H1 (cell line): ENCODE measurements around the gene MEX3D.

Source experiments
- CBX8 ChIP-seq: fragments of 300-800, 300-1000 bp; sonication (generic); IDR thresholded peaks from 2 replicates; pipeline ENCODE4 v1.7.1; 2016; ENCODE audit warnings: low read depth, low read length, borderline replicate concordance
- GABPA ChIP-seq: IDR thresholded peaks from 2 replicates; pipeline ENCODE4 v1.6.1; 2011; ENCODE audit warnings: mild to moderate bottlenecking, low read length, moderate library complexity, borderline replicate concordance; ENCODE audit not compliant: insufficient read depth
- KDM4A ChIP-seq: IDR thresholded peaks from one replicate; pipeline ENCODE4 v1.7.1; 2012; ENCODE audit warnings: low read depth, mild to moderate bottlenecking, moderate library complexity, low read length, inconsistent platforms; ENCODE audit not compliant: severe bottlenecking
- POLR2A ChIP-seq, 2 experiments: IDR thresholded peaks; 1 replicate in 1 of 2; 2 replicates in 1 of 2; pipeline ENCODE4 v1.6.1; 2011; ENCODE audit warnings: low read depth in 2 of 2, low read length in 2 of 2, mild to moderate bottlenecking in 2 of 2; ENCODE audit errors: control extremely low read depth in 1 of 2
- POLR2AphosphoS5 ChIP-seq: IDR thresholded peaks from 2 replicates; pipeline ENCODE4 v1.6.1; 2011; ENCODE audit warnings: low read depth, low read length
- SP1 ChIP-seq: IDR thresholded peaks from 2 replicates; pipeline ENCODE4 v1.6.1; 2011; ENCODE audit warnings: low read depth, low read length
- SP2 ChIP-seq: IDR thresholded peaks from 2 replicates; pipeline ENCODE4 v1.6.1; 2012; ENCODE audit warnings: mild to moderate bottlenecking, low read length, inconsistent platforms
- YY1 ChIP-seq: IDR thresholded peaks from 2 replicates; pipeline ENCODE4 v1.6.1; 2011; ENCODE audit warnings: low read depth, mild to moderate bottlenecking, low read length
- ZNF274 ChIP-seq: IDR thresholded peaks from 2 replicates; pipeline ENCODE4 v1.7.0; 2012; ENCODE audit warnings: low read length, borderline replicate concordance; ENCODE audit errors: extremely low read depth
- TF ChIP-seq, protein P1 (sequence below), 3 experiments: IDR thresholded peaks; 1 replicate in 2 of 3; 2 replicates in 1 of 3; pipeline versions ENCODE4 v1.5.1 to v1.6.1; 2011; ENCODE audit warnings: low read length in 3 of 3, mild to moderate bottlenecking in 3 of 3, inconsistent platforms in 2 of 3, low read depth in 1 of 3, moderate library complexity in 1 of 3; ENCODE audit not compliant: insufficient read depth in 1 of 3; ENCODE audit errors: control extremely low read depth in 1 of 3
- TF ChIP-seq, protein P2 (sequence below): IDR thresholded peaks from 2 replicates; pipeline ENCODE4 v1.6.1; 2011; ENCODE audit warnings: low read length, improper control_type of control experiment

DNA sequence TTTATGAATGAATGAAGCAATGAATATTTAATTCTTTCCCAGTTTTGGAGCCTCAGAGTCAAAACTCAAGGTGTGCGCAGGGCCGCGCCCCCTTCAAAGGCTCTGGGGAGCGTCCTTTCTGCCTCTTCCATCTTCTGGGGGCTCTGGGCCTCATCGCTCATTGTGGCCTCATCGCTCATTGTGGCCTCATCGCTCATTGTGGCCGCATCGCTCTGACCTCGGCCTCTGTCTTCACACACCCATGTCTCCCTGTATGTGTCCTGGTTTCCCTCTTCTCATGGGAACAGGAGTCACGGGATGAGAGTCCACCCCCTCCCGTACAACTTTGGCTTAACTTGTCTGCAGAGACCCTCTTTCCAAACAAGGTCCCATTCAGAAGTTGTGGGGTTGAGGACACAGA lies 3.2 kb upstream of the MEX3D start:
- TF ChIP-seq POLR2A (IDR thresholded peaks at IDR 0.05; ENCODE audit: control extremely low read depth in 1 of 2, low read depth in 2 of 2, low read length in 2 of 2) (no peak), POLR2AphosphoS5 (no peak), CBX8 (no peak), ZNF274 (no peak), SP1 (no peak), YY1 (no peak), SP2 (no peak), KDM4A (no peak), GABPA (no peak)
- TF ChIP-seq, protein P1, sequence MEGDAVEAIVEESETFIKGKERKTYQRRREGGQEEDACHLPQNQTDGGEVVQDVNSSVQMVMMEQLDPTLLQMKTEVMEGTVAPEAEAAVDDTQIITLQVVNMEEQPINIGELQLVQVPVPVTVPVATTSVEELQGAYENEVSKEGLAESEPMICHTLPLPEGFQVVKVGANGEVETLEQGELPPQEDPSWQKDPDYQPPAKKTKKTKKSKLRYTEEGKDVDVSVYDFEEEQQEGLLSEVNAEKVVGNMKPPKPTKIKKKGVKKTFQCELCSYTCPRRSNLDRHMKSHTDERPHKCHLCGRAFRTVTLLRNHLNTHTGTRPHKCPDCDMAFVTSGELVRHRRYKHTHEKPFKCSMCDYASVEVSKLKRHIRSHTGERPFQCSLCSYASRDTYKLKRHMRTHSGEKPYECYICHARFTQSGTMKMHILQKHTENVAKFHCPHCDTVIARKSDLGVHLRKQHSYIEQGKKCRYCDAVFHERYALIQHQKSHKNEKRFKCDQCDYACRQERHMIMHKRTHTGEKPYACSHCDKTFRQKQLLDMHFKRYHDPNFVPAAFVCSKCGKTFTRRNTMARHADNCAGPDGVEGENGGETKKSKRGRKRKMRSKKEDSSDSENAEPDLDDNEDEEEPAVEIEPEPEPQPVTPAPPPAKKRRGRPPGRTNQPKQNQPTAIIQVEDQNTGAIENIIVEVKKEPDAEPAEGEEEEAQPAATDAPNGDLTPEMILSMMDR (IDR thresholded peaks at IDR 0.05; ENCODE audit: control extremely low read depth in 1 of 3, insufficient read depth in 1 of 3, low read depth in 1 of 3, low read length in 3 of 3), result no peak
- TF ChIP-seq, protein P2, sequence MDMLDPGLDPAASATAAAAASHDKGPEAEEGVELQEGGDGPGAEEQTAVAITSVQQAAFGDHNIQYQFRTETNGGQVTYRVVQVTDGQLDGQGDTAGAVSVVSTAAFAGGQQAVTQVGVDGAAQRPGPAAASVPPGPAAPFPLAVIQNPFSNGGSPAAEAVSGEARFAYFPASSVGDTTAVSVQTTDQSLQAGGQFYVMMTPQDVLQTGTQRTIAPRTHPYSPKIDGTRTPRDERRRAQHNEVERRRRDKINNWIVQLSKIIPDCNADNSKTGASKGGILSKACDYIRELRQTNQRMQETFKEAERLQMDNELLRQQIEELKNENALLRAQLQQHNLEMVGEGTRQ, result no peak
